GM12878 (cell line): ENCODE data around the gene ZNF284. TPM values are rescaled to one million over a fixed set of nuclear protein-coding genes. Genes with fewer than 3 reads are reported as not detected.

Experiments used
- ATAC-seq: fragments of 200-7000 bp; cut with Tn5 transposase; 3 replicates; pipeline ENCODE4 v1.9.1; 2020; ENCODE audit warnings: mild to moderate bottlenecking, moderate library complexity
- BruUV-seq: library from RNA; stranded (reverse); fragments of 400-500 nt; replicated peaks from 2 replicates; lab custom pipeline; 2021; lab: Mats Ljungman, UMichigan
- CTCF ChIA-PET: fragments of 300-600 bp; sonication (Branson Sonifier 250); formaldehyde crosslinking; extraction: SDS; loops from one replicate; lab custom pipeline; 2021; ENCODE audit warnings: inconsistent platforms; lab: Yijun Ruan, JAX
- POLR2A ChIA-PET: fragments of 350-600 bp; formaldehyde crosslinking; extraction: SDS; loops from one replicate; lab custom pipeline; 2021; ENCODE audit warnings: inconsistent platforms; lab: Charles Lee
- RAD21 ChIA-PET: fragments of 300-600 bp; sonication (Branson Sonifier 250); formaldehyde crosslinking; loops from one replicate; lab custom pipeline; 2023; ENCODE audit warnings: antibody characterized with exemption; ENCODE audit not compliant: unreplicated experiment; lab: Charles Lee
- SMC1A ChIA-PET: fragments of 300-600 bp; sonication (Branson Sonifier 250); formaldehyde crosslinking; loops from one replicate; lab custom pipeline; 2023; ENCODE audit not compliant: unreplicated experiment, uncharacterized antibody; lab: Charles Lee
- DNase-seq: peaks from one replicate; pipeline ENCODE4 v3.0.0-alpha.2; 2011; ENCODE audit warnings: low read depth, low spot score
- FAIRE-seq: peaks from 3 replicates; lab custom pipeline; 2011; peaks lifted over from hg19 to GRCh38; lab: Jason Lieb, UNC
- H2AFZ ChIP-seq: 2 replicates; pipeline ENCODE4 v1.6.0; 2011; ENCODE audit warnings: low read depth, low read length, control low read depth; ENCODE audit not compliant: control insufficient read depth
- H3K27ac ChIP-seq: 2 replicates; pipeline ENCODE4 v1.5.1; 2011; ENCODE audit warnings: control low read depth; ENCODE audit not compliant: control insufficient read depth, insufficient read depth
- H3K27me3 ChIP-seq, 2 experiments: replicated peaks in 1 of 2; 2 replicates each; pipeline versions ENCODE4 v1.6.0 to v1.6.1; 2011; ENCODE audit warnings: low read length in 1 of 2; ENCODE audit not compliant: control insufficient read depth in 2 of 2, insufficient read depth in 2 of 2
- H3K36me3 ChIP-seq, 2 experiments: 2 replicates each; pipeline ENCODE4 v1.5.1; 2011; ENCODE audit warnings: low read length in 1 of 2; ENCODE audit not compliant: control insufficient read depth in 2 of 2, insufficient read depth in 2 of 2
- H3K4me1 ChIP-seq: 2 replicates; pipeline ENCODE4 v1.6.1; 2011; ENCODE audit warnings: mild to moderate bottlenecking, low read length, moderate library complexity, mixed read lengths; ENCODE audit not compliant: control insufficient read depth, insufficient read depth
- H3K4me2 ChIP-seq: 2 replicates; pipeline ENCODE4 v1.6.0; 2011; ENCODE audit warnings: control low read depth; ENCODE audit not compliant: control insufficient read depth, insufficient read depth
- H3K4me3 ChIP-seq: fragments of 200-600 bp; sonication (generic); 2 replicates; pipeline ENCODE4 v1.5.1; 2016
- H3K79me2 ChIP-seq: 2 replicates; pipeline ENCODE4 v1.6.0; 2011; ENCODE audit warnings: low read length; ENCODE audit not compliant: control insufficient read depth, insufficient read depth
- H3K9ac ChIP-seq: 2 replicates; pipeline ENCODE4 v1.8.0; 2011; ENCODE audit warnings: low read length, control low read depth, mixed read lengths; ENCODE audit not compliant: control insufficient read depth, insufficient read depth
- H3K9me3 ChIP-seq: replicated peaks from 3 replicates; pipeline ENCODE4 v1.5.1; 2011; ENCODE audit warnings: mild to moderate bottlenecking, low read length; ENCODE audit not compliant: control insufficient read depth, insufficient read depth
- H4K20me1 ChIP-seq: 2 replicates; pipeline ENCODE4 v1.6.0; 2011; ENCODE audit not compliant: control insufficient read depth, insufficient read depth
- HDAC2 ChIP-seq: fragments of 200-600 bp; sonication (generic); IDR thresholded peaks from 2 replicates; pipeline ENCODE4 v1.6.1; 2017
- KLF5 ChIP-seq: fragments of 450-650 bp; IDR thresholded peaks from 2 replicates; pipeline ENCODE4 v1.6.1; 2014; ENCODE audit warnings: mild to moderate bottlenecking; ENCODE audit not compliant: partially characterized antibody
- RAD21 ChIP-seq: IDR thresholded peaks from 2 replicates; pipeline ENCODE4 v1.6.1; 2011; ENCODE audit warnings: mild to moderate bottlenecking, low read depth, low read length, moderate library complexity; ENCODE audit not compliant: insufficient read depth
- SPI1 ChIP-seq: IDR thresholded peaks from 2 replicates; pipeline ENCODE4 v1.6.1; 2011; ENCODE audit warnings: low read depth, mild to moderate bottlenecking, low read length, moderate library complexity, borderline replicate concordance; ENCODE audit not compliant: insufficient read depth
- ZBED1 ChIP-seq: IDR thresholded peaks from 2 replicates; pipeline ENCODE4 v1.6.1; 2016; ENCODE audit warnings: borderline replicate concordance
- ZNF384 ChIP-seq: IDR thresholded peaks from 2 replicates; pipeline ENCODE4 v1.6.1; 2012; ENCODE audit warnings: low read depth, mild to moderate bottlenecking, low read length, improper control_type of control experiment, borderline replicate concordance
- WGBS: methylation state at CpG from one replicate; pipeline ENCODE4 v1.1.6; 2016; ENCODE audit warnings: low lambda C conversion rate; ENCODE audit not compliant: insufficient replicate concordance, insufficient coverage; ENCODE audit errors: missing lambda C conversion rate; 5-methylcytosine and 5-hydroxymethylcytosine counted together
- in situ Hi-C: fragments of 300-500 bp; cut with MboI; formaldehyde crosslinking; loops from 9 replicates; pipeline ENCODE4 v1.14.3; 2018; ENCODE audit warnings: mixed read lengths
- intact Hi-C: fragments of 100-400 bp; cut with micrococcal nuclease; formaldehyde crosslinking; loops from one replicate; pipeline ENCODE4 v1.14.2; 2022; ENCODE audit not compliant: unreplicated experiment
- polyA plus RNA-seq, 11 experiments: library from polyadenylated mRNA; depleted of rRNA in 4 of 11; unstranded in 6 of 11; stranded (reverse) in 5 of 11; fragments of >200 nt; fragmentation: Nextera tagmentation in 4 of 11; fragmentation: Illumina TruSeq in 1 of 11; extraction: Ambion mirVana in 4 of 11; extraction: Trizol in 1 of 11; gene quantifications; 1 replicate in 1 of 11; 2 replicates in 10 of 11; pipeline versions ENCODE4 v1.2.1 to v1.2.3, GENCODE V29; 2011 to 2016; ENCODE audit warnings: inconsistent platforms in 2 of 11, missing spikeins in 2 of 11, low read depth in 1 of 11
- total RNA-seq, 4 experiments: library from RNA; depleted of rRNA in 3 of 4; stranded (reverse); fragments of >200 nt in 3 of 4; fragmentation: Illumina TruSeq in 1 of 4; extraction: Trizol in 1 of 4; gene quantifications; 2 replicates each; pipeline versions ENCODE4 v1.2.1 to v1.2.3, GENCODE V29; 2013 to 2021

ZNF284 gene
- total and polyA plus RNA-seq, 10 of the 15 experiments (the other 5 are each of a cell fraction or from before 2014, with no cell fraction given), result 0.35 to 1.7 (median 0.60) TPM

DNA sequence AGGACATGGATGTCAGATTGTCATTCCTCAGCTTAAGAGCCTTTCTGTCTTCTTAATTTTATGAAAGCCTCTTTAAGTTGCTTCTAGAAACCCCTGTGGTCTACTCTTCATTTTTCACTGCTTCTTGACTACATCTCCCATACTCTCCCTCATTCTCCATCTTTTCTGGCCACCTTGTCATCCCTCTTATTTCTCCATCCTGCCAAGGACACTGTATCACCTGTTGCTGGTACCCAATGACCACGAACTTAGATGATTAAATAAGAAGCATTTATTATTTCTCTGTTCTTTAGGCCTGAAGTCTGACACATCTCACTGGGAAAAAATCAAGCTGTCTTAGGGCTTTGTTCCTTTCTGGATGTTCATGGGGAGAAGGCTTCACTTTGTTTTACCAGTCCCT lies 10.9 kb upstream of the ZNF284 start:
- RAD21 ChIA-PET, result no interaction called here
- SMC1A ChIA-PET, result no interaction called here
- H3K79me2 ChIP-seq, result no peaks in the 10 kb centered on the region
- H3K9me3 ChIP-seq, result peaks cover 3% of the 10 kb centered on the region; the same call in 2 of the 3 replicates
- CTCF ChIA-PET, result no interaction called here
- POLR2A ChIA-PET, result no interaction called here
- FAIRE-seq, result no peak
- H3K27ac ChIP-seq, result no peak overlapping the region
- no peak for DNase-seq
- no peak for ATAC-seq
- H3K27me3 ChIP-seq, result no peaks in the 10 kb centered on the region
- H2AFZ ChIP-seq, result no peak overlapping the region
- 0% methylated on average over 1 of the region's 1 CpG for WGBS
- TF ChIP-seq HDAC2 (no peak), KLF5 (no peak), SPI1 (no peak), RAD21 (no peak)
- no peaks in the 10 kb centered on the region; a peak in 1 of 4 replicates for H3K36me3 ChIP-seq
- intact Hi-C loops (no loop called here), in situ Hi-C loops (no loop called here)
- no peak overlapping the region for H3K9ac ChIP-seq
- no TSS peak for BruUV-seq
- H3K4me3 ChIP-seq, result no peak overlapping the region
- H3K4me2 ChIP-seq, result no peak overlapping the region
- no peaks in the 10 kb centered on the region for H3K4me1 ChIP-seq
- no peaks in the 10 kb centered on the region for H4K20me1 ChIP-seq

- Histone ChIP-seq H2AFZ (no peak overlapping the region), H3K27ac (no peak overlapping the region), H3K9ac (no peak overlapping the region), H3K9me3 (peaks cover 9% of the 10 kb centered on the region), H3K27me3 (no peaks in the 10 kb centered on the region), H3K4me1 (no peaks in the 10 kb centered on the region), H3K4me2 (no peak overlapping the region), H3K36me3 (no peaks in the 10 kb centered on the region; a peak in 1 of 4 replicates), H3K4me3 (no peak overlapping the region), H3K79me2 (no peaks in the 10 kb centered on the region), H4K20me1 (no peaks in the 10 kb centered on the region)
- 15% methylated on average over 3 of the region's 3 CpGs for WGBS
- DNase-seq (no peak), FAIRE-seq (no peak), ATAC-seq (no peak)
- BruUV-seq, result no TSS peak
- in situ Hi-C loops (no loop called here), intact Hi-C loops (no loop called here)
- ChIA-PET SMC1A (interaction anchor here (1.4 kb wide), 1 partner anchor 15 kb away, joined by 3 read pairs; no protein-coding TSS in a partner anchor), RAD21 (no interaction called here), CTCF (no interaction called here), POLR2A (interaction anchor here (0.7 kb wide), 1 partner anchor 169 kb away, joined by 4 read pairs; no protein-coding TSS in a partner anchor)
- no peak for TF ChIP-seq ZBED1
- no peak for TF ChIP-seq ZNF384
Observed at GRCh38 chr19:44066305-44066704, 5.7 kb upstream of the ZNF284 start.
